Gastrocnemius medialis (tissue), 4 donors: ENCODE results near the gene MTHFSD. TPM values are rescaled to one million over a fixed set of nuclear protein-coding genes. Genes with fewer than 3 reads are reported as not detected.

Experiments used
- ATAC-seq, 2 donors: fragments of 150-250 bp; one replicate each; pipeline ENCODE4 v1.9.1; 2016
- DNase-seq, 2 donors: peaks; one replicate each; pipeline ENCODE4 v3.0.0-alpha.2; 2019
- H3K27ac ChIP-seq, 4 donors: fragments of 200-600 bp; sonication (generic); 1 replicate in 1 of 4; 2 replicates in 3 of 4; pipeline ENCODE4 v1.5.1; 2016 to 2018; ENCODE audit warnings: mild to moderate bottlenecking in 2 of 4, moderate library complexity in 1 of 4
- H3K27me3 ChIP-seq, 3 donors: fragments of 200-600 bp; sonication (generic) in 2 of 3; 1 replicate in 1 of 3; 2 replicates in 2 of 3; pipeline versions ENCODE4 v1.5.1 to v1.6.0; 2016 to 2019; ENCODE audit warnings: mild to moderate bottlenecking in 1 of 3, moderate library complexity in 1 of 3
- H3K36me3 ChIP-seq, 2 donors: fragments of 200-600 bp; sonication (generic) in 1 of 2; one replicate each; pipeline ENCODE4 v1.5.1; 2017 to 2018
- H3K4me1 ChIP-seq, 2 donors: fragments of 200-600 bp; sonication (generic) in 1 of 2; one replicate each; pipeline ENCODE4 v1.5.1; 2016 to 2017; ENCODE audit warnings: mild to moderate bottlenecking in 2 of 2
- H3K4me3 ChIP-seq, 4 donors: fragments of 200-600 bp; sonication (generic) in 3 of 4; 1 replicate in 1 of 4; 2 replicates in 3 of 4; pipeline ENCODE4 v1.5.1; 2016 to 2019; ENCODE audit warnings: mild to moderate bottlenecking in 2 of 4
- H3K9me3 ChIP-seq, 3 donors: fragments of 200-600 bp; sonication (generic) in 2 of 3; 1 replicate in 1 of 3; 2 replicates in 2 of 3; pipeline ENCODE4 v1.5.1; 2016 to 2019
- CTCF ChIP-seq, 5 experiments: fragments of 450-650 bp in 3 of 5; fragments of 200-600 bp in 2 of 5; sonication (generic) in 2 of 5; IDR thresholded peaks in 4 of 5; conservative IDR thresholded peaks in 1 of 5; 1 replicate in 4 of 5; 2 replicates in 1 of 5; pipeline ENCODE4 v1.5.1; 2016 to 2019; ENCODE audit warnings: antibody characterized with exemption in 5 of 5, mild to moderate bottlenecking in 3 of 5, moderate library complexity in 3 of 5
- POLR2A ChIP-seq, 2 donors: fragments of 450-650 bp; IDR thresholded peaks; one replicate each; pipeline ENCODE4 v1.6.1; 2017; ENCODE audit warnings: antibody characterized with exemption in 2 of 2, mild to moderate bottlenecking in 2 of 2, moderate library complexity in 2 of 2
- in situ Hi-C, 4 donors: fragments of 200-750 bp; cut with MboI; loops; one replicate each; pipeline versions ENCODE4 v1.15.0 to v1.8.0; 2017; ENCODE audit warnings: low sequenced_read_pairs in 4 of 4
- intact Hi-C: fragments of 100-400 bp; cut with DNase I; formaldehyde crosslinking; loops from one replicate; pipeline ENCODE4 v1.15.1; 2023; ENCODE audit warnings: low total_unique reads
- total RNA-seq, 4 donors: library from RNA; depleted of rRNA; stranded (reverse); fragments of >200 nt; gene quantifications; one replicate each; pipeline versions ENCODE4 v1.1.0 to v1.2.3, GENCODE V29; 2016

Gene MTHFSD
- total RNA-seq, 4 donors from 2014 or later, result 10.9 to 31.2 (median 16.0) TPM

- intact Hi-C loops (loop anchor here (1.0 kb wide), 3 partner anchors 311 to 715 kb away; no protein-coding TSS in a partner anchor), in situ Hi-C loops (loop anchor here (5.0 to 25.0 kb wide), 7 partner anchors 311 to 824 kb away; partner anchors contain the start of genes FBXO31 (in 1 of the 4) and MAP1LC3B (in 1 of the 4))
- H3K27ac ChIP-seq, result no peak overlapping the region
- TF ChIP-seq CTCF (IDR thresholded peaks at IDR 0.05 in 4 of 5, conservative IDR thresholded peaks at IDR 0.05 in 1 of 5) (peak; percentile 99 to 100 (median 100)), POLR2A (IDR thresholded peaks at IDR 0.05) (no peak)
- H3K4me3 ChIP-seq, result peak overlapping the region in 2 of 4 donors; percentile 16 to 35
- H3K27me3 ChIP-seq, result peaks cover 40 to 44% (median 41%) of the 10 kb centered on the region in 3 donors
- peak; percentile 82 to 88 for ATAC-seq
- DNase-seq, result peak; percentile 81 to 83
- peaks cover 0 to 6% of the 10 kb centered on the region in 2 donors for H3K4me1 ChIP-seq
- H3K9me3 ChIP-seq, result no peaks in the 10 kb centered on the region
- H3K36me3 ChIP-seq, result no peaks in the 10 kb centered on the region
These were observed 8.7 kb upstream of the MTHFSD start for GRCh38 chr16:86563469-86564345.

GRCh38 chr16:86562356-86562755 lies 7.3 kb upstream of the MTHFSD start:
- H3K4me3 ChIP-seq, result no peak overlapping the region
- H3K27ac ChIP-seq, result no peak overlapping the region
- ATAC-seq (no peak), DNase-seq (no peak)
- no peaks in the 10 kb centered on the region for H3K9me3 ChIP-seq
- H3K27me3 ChIP-seq, result peaks cover 32 to 33% (median 33%) of the 10 kb centered on the region in 3 donors
- intact Hi-C loops, result no loop called here
- H3K36me3 ChIP-seq, result no peaks in the 10 kb centered on the region
- H3K4me1 ChIP-seq, result peaks cover 0 to 7% of the 10 kb centered on the region in 2 donors
- in situ Hi-C loops, result loop anchor here (5.0 to 25.0 kb wide), 7 partner anchors 312 to 825 kb away; partner anchors contain the start of genes FBXO31 (in 1 of the 4) and MAP1LC3B (in 1 of the 4)
- TF ChIP-seq POLR2A (IDR thresholded peaks at IDR 0.05) (no peak), CTCF (IDR thresholded peaks at IDR 0.05 in 4 of 5, conservative IDR thresholded peaks at IDR 0.05 in 1 of 5) (no peak)

GRCh38 chr16:86559802-86560305 lies 4.8 kb upstream of the MTHFSD start:
- intact Hi-C loops (no loop called here), in situ Hi-C loops (loop anchor here (5.0 to 25.0 kb wide), 7 partner anchors 315 to 827 kb away; partner anchors contain the start of genes FBXO31 (in 1 of the 4) and MAP1LC3B (in 1 of the 4))
- TF ChIP-seq POLR2A (IDR thresholded peaks at IDR 0.05) (no peak), CTCF (IDR thresholded peaks at IDR 0.05 in 4 of 5, conservative IDR thresholded peaks at IDR 0.05 in 1 of 5) (no peak)
- peaks cover 18 to 25% of the 10 kb centered on the region in 2 donors for H3K4me1 ChIP-seq
- H3K4me3 ChIP-seq, result no peak overlapping the region
- no peak overlapping the region for H3K27ac ChIP-seq
- H3K36me3 ChIP-seq, result no peaks in the 10 kb centered on the region
- DNase-seq, result no peak
- H3K27me3 ChIP-seq, result peaks cover 10% of the 10 kb centered on the region in 3 donors
- ATAC-seq, result no peak
- no peaks in the 10 kb centered on the region for H3K9me3 ChIP-seq

- Histone ChIP-seq H3K36me3 (no peaks in the 10 kb centered on the region), H3K27ac (no peak overlapping the region), H3K9me3 (no peaks in the 10 kb centered on the region), H3K4me1 (peaks cover 23% of the 10 kb centered on the region in 2 donors), H3K27me3 (no peaks in the 10 kb centered on the region), H3K4me3 (no peak overlapping the region)
- in situ Hi-C loops (loop anchor here (25.0 kb wide), 2 partner anchors 729 to 829 kb away; partner anchors contain the start of genes FBXO31 (in 1 of the 4) and MAP1LC3B (in 1 of the 4)), intact Hi-C loops (no loop called here)
- no peak for TF ChIP-seq POLR2A (IDR thresholded peaks at IDR 0.05)
- TF ChIP-seq CTCF (IDR thresholded peaks at IDR 0.05 in 4 of 5, conservative IDR thresholded peaks at IDR 0.05 in 1 of 5), result no peak
- DNase-seq (no peak), ATAC-seq (no peak)
These were observed 3.5 kb upstream of the MTHFSD start for GRCh38 chr16:86558355-86559193.
